HepG2 (cell line): ENCODE data around the gene VAV2. TPM values are rescaled to one million over a fixed set of nuclear protein-coding genes. Genes with fewer than 3 reads are reported as not detected.

Source experiments
- ARNTL ChIP-seq: sonication (generic); formaldehyde crosslinking; IDR thresholded peaks from 2 replicates; pipeline ENCODE4 v1.4.0; 2020; ENCODE audit warnings: mild to moderate bottlenecking, missing genetic modification reagents
- ATF7 ChIP-seq, 2 experiments: fragments of 450-650 bp in 1 of 2; sonication (generic) in 1 of 2; formaldehyde crosslinking in 1 of 2; IDR thresholded peaks; 2 replicates each; pipeline versions ENCODE4 v1.4.0 to v1.6.1; 2016 to 2020; ENCODE audit warnings: antibody characterized with exemption in 1 of 2, mild to moderate bottlenecking in 1 of 2, missing genetic modification reagents in 1 of 2
- GABPB1 ChIP-seq: IDR thresholded peaks from 2 replicates; pipeline ENCODE4 v1.6.1; 2016; ENCODE audit warnings: mild to moderate bottlenecking, missing genetic modification reagents, moderate library complexity, missing compliant biosample characterization
- HDAC2 ChIP-seq: sonication (generic); formaldehyde crosslinking; IDR thresholded peaks from 2 replicates; pipeline ENCODE4 v1.4.0; 2020; ENCODE audit warnings: missing genetic modification reagents
- IRF1 ChIP-seq: sonication (generic); formaldehyde crosslinking; IDR thresholded peaks from 2 replicates; pipeline ENCODE4 v1.4.0; 2020; ENCODE audit warnings: low read depth, mild to moderate bottlenecking, missing genetic modification reagents
- PBX3 ChIP-seq: sonication (generic); formaldehyde crosslinking; IDR thresholded peaks from 2 replicates; pipeline ENCODE4 v1.8.1; 2023; ENCODE audit warnings: missing genetic modification reagents, inconsistent platforms, borderline replicate concordance
- SIN3B ChIP-seq: fragments of 150-350 bp; IDR thresholded peaks from 2 replicates; pipeline ENCODE4 v1.6.1; 2014; ENCODE audit warnings: low read length
- SP4 ChIP-seq: sonication (generic); formaldehyde crosslinking; IDR thresholded peaks from 2 replicates; pipeline ENCODE4 v1.8.1; 2023; ENCODE audit warnings: mild to moderate bottlenecking, missing genetic modification reagents
- THAP9 ChIP-seq: sonication (generic); formaldehyde crosslinking; IDR thresholded peaks from 2 replicates; pipeline ENCODE4; 2020; ENCODE audit warnings: missing genetic modification reagents, mild to moderate bottlenecking, borderline replicate concordance
- TMF1 ChIP-seq: sonication (generic); formaldehyde crosslinking; IDR thresholded peaks from 2 replicates; pipeline ENCODE4 v1.8.1; 2022; ENCODE audit warnings: low read depth, missing genetic modification reagents
- ZBED4 ChIP-seq: sonication (generic); formaldehyde crosslinking; IDR thresholded peaks from 2 replicates; pipeline ENCODE4 v1.4.0; 2020; ENCODE audit warnings: missing genetic modification reagents, borderline replicate concordance
- ZNF329 ChIP-seq: sonication (generic); formaldehyde crosslinking; IDR thresholded peaks from 2 replicates; pipeline ENCODE4 v1.9.0; 2021; ENCODE audit warnings: low read depth, mild to moderate bottlenecking, missing genetic modification reagents
- ZNF569 ChIP-seq: sonication (generic); formaldehyde crosslinking; IDR thresholded peaks from 2 replicates; pipeline ENCODE4 v1.5.0; 2020; ENCODE audit warnings: mild to moderate bottlenecking, missing genetic modification reagents, moderate library complexity, borderline replicate concordance
- ZNF776 ChIP-seq: sonication (generic); formaldehyde crosslinking; IDR thresholded peaks from 2 replicates; pipeline ENCODE4 v1.4.0; 2020; ENCODE audit warnings: mild to moderate bottlenecking, missing genetic modification reagents
- ZNF878 ChIP-seq: sonication (generic); formaldehyde crosslinking; IDR thresholded peaks from 2 replicates; pipeline ENCODE4 v1.8.1; 2023; ENCODE audit warnings: mild to moderate bottlenecking, missing genetic modification reagents, moderate library complexity
- polyA plus RNA-seq, 8 experiments: library from polyadenylated mRNA; depleted of rRNA in 3 of 8; stranded (reverse) in 7 of 8; unstranded in 1 of 8; fragments of >200 nt; fragmentation: Illumina TruSeq in 4 of 8; extraction: Trizol in 4 of 8; gene quantifications; 2 replicates each; pipeline versions ENCODE4 v1.2.1 to v1.2.3, GENCODE V29; 2011 to 2016; ENCODE audit warnings: low read depth in 4 of 8, missing spikeins in 1 of 8, mixed read lengths in 1 of 8; ENCODE audit not compliant: insufficient read depth in 1 of 8
- total RNA-seq, 5 experiments: library from RNA; depleted of rRNA; stranded (reverse); fragments of >200 nt; fragmentation: Illumina TruSeq; extraction: Trizol; gene quantifications; 2 replicates each; pipeline ENCODE4 v1.2.3, GENCODE V29; 2016; ENCODE audit warnings: low read depth in 1 of 5
- TF ChIP-seq, protein P1 (sequence below): sonication (generic); formaldehyde crosslinking; conservative IDR thresholded peaks from 2 replicates; pipeline ENCODE4 v1.4.0; 2020; ENCODE audit warnings: mild to moderate bottlenecking, missing genetic modification reagents, moderate library complexity

Gene VAV2
- total and polyA plus RNA-seq, 2 of the 13 experiments (the other 11 are each of a cell fraction or from before 2014, with no cell fraction given) = 22.5 to 22.9 TPM

- TF ChIP-seq IRF1 = no peak
- no peak for TF ChIP-seq ARNTL
- TF ChIP-seq PBX3 = no peak
- no peak for TF ChIP-seq SP4 (CRISPR knock-in tag)
- TF ChIP-seq GABPB1 (CRISPR knock-in tag) = no peak
- TF ChIP-seq THAP9 = no peak
- no peak for TF ChIP-seq ZNF569
- TF ChIP-seq, protein P1, sequence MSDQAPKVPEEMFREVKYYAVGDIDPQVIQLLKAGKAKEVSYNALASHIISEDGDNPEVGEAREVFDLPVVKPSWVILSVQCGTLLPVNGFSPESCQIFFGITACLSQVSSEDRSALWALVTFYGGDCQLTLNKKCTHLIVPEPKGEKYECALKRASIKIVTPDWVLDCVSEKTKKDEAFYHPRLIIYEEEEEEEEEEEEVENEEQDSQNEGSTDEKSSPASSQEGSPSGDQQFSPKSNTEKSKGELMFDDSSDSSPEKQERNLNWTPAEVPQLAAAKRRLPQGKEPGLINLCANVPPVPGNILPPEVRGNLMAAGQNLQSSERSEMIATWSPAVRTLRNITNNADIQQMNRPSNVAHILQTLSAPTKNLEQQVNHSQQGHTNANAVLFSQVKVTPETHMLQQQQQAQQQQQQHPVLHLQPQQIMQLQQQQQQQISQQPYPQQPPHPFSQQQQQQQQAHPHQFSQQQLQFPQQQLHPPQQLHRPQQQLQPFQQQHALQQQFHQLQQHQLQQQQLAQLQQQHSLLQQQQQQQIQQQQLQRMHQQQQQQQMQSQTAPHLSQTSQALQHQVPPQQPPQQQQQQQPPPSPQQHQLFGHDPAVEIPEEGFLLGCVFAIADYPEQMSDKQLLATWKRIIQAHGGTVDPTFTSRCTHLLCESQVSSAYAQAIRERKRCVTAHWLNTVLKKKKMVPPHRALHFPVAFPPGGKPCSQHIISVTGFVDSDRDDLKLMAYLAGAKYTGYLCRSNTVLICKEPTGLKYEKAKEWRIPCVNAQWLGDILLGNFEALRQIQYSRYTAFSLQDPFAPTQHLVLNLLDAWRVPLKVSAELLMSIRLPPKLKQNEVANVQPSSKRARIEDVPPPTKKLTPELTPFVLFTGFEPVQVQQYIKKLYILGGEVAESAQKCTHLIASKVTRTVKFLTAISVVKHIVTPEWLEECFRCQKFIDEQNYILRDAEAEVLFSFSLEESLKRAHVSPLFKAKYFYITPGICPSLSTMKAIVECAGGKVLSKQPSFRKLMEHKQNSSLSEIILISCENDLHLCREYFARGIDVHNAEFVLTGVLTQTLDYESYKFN (CRISPR knock-in tag) = peak; percentile 63
- no peak for TF ChIP-seq ZBED4
- 0 out of 2 replicates have a peak, but pooled peaks have one; percentile 36 for TF ChIP-seq ZNF878
- TF ChIP-seq ZNF329 (CRISPR knock-in tag) = no peak
- TF ChIP-seq HDAC2 (CRISPR knock-in tag) = 0 out of 2 replicates have a peak, but pooled peaks have one; percentile 12
- no peak for TF ChIP-seq ZNF776
- TF ChIP-seq ATF7 (IDR thresholded peaks at IDR 0.05) = no peak
- TF ChIP-seq ATF7 (CRISPR knock-in tag; IDR thresholded peaks at IDR 0.05) = no peak
- TF ChIP-seq SIN3B = no peak
- TF ChIP-seq TMF1 (CRISPR knock-in tag) = no peak
Observed at GRCh38 chr9:133752739-133753446, 239.2 kb downstream of the VAV2 start (continued).
